Activated CD4-positive, CD25-positive, alpha-beta regulatory T cell treated with anti-CD3 and anti-CD28 coated beads, Interleukin-2, amount 50 U/mL, for 24 hours (primary cell): Measurements from ENCODE around the gene ADAM29.
"Not testable (repeated sequence)": the region's sequence is repeated elsewhere in the genome, so short reads cannot be mapped to it uniquely, and the experiment has no call there.

Experiments
- ATAC-seq, 2 donors: fragments of 150-1000 bp; cut with Tn5 transposase; one replicate each; pipeline ENCODE4 v1.10.0; 2021; ENCODE audit warnings: mild to moderate bottlenecking in 1 of 2, moderate library complexity in 1 of 2

The ADAM29 gene

DNA sequence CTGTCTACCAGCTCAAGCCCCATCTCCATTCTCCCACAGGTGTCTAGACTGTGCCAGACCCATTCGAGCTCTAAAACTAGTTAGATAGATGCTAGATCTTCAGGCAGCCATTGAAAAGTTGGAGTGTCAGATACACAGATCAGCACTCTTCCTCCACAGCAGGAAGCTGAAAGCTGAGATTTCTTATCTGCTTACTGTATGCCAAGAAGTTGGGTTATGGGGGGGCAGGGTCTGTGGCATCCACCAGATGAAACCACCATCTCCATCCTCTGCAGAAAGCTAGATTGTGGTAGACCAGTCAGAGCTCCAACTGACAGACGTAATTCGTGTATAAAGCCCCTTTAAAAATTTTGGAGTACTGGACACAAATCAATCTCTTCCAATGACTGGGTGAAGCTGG, 54.8 kb downstream of the ADAM29 start:
- no peak for ATAC-seq

GRCh38 chr4:174973336-174973735, 55.2 kb downstream of the ADAM29 start:
- no peak for ATAC-seq

- ATAC-seq: no peak
Measured at GRCh38 chr4:174983128-174983750, 65.1 kb downstream of the ADAM29 start.

GRCh38 chr4:174983870-174984269, 65.7 kb downstream of the ADAM29 start:
- not testable (repeated sequence) for ATAC-seq

GRCh38 chr4:174989791-174990190, 71.6 kb downstream of the ADAM29 start:
- ATAC-seq: no peak

DNA sequence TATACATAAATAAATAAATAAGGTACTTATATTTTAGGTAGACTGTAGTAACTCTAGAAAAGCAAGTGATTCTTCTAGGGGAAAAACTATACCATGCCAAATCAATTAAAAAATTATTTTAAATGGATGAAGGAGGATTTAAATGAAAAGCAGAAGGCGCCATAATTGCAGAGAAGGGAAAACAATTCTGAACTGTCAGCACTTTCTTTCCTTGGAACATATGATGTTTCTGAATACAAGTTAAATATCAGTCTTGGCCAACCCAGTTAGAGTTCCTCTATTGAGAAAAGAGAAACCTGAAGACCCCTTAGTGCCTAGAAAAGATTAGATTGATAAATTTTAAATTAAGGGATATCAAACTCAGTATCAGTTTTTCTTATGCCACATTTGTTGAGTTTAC, 75.8 kb downstream of the ADAM29 start:
- ATAC-seq: no peak

DNA sequence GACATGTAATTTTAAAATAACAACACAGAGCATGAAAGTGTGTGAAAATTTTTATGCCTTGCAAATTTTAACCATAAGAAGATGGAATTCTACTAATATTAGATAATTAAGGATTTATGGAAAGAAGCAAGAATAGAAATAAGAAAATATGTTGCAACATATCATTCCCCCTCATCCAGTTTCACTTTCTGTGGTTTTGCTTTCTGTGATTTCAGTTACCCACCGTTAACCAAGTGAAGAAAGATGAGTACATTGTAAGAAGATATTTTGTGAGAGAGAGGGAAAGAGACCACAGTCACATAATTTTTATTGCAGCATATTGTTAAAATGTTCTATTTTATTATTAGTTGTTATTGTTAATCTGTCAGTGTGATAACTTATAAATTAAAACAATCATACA, 77.9 kb downstream of the ADAM29 start:
- ATAC-seq: no peak

- no peak for ATAC-seq
Measured at GRCh38 chr4:174999407-174999806, 81.2 kb downstream of the ADAM29 start.

GRCh38 chr4:175017751-175018150, 99.6 kb downstream of the ADAM29 start:
- ATAC-seq: no peak

DNA sequence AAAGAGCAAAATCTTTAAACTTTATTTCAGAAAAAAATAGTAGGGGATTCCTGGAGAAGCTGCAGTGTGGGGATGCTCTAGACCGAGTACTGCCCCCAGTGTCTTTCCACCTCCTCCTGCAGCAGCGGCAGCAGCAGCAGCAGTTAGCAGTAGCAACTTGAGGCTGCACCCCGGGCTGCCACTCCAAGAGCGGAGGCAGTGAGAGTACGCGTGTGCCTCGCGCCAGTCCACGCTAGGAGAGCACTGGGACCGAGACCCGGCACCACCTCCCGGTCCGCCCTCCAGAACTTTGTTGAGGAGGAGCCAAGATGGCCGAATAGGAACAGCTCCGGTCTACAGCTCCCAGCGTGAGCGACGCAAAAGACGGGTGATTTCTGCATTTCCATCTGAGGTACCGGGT, 101.3 kb downstream of the ADAM29 start:
- not testable (repeated sequence) for ATAC-seq
